ENCODE measurements around the gene CPVL. TPM values are rescaled to one million over a fixed set of nuclear protein-coding genes. Genes with fewer than 3 reads are reported as not detected.
A peak's percentile ranks its signal among the peaks of the same experiment; 100 is the strongest.
"Not testable (repeated sequence)": the region's sequence is repeated elsewhere in the genome, so short reads cannot be mapped to it uniquely, and the experiment has no call there.

Gene CPVL
- total RNA-seq, 1 experiment from 2014 or later, result 72.3 TPM

GRCh38 chr7:29115753-29116152, 30.6 kb downstream of the CPVL start:
- H3K36me3 ChIP-seq (ENCODE audit: insufficient read depth, low read length, poor library complexity, severe bottlenecking), result no peaks in the 10 kb centered on the region
- no peak for DNase-seq (ENCODE audit: low spot score)
- peaks cover 45% of the 10 kb centered on the region for H3K4me1 ChIP-seq (ENCODE audit: insufficient read depth, low read length, poor library complexity, severe bottlenecking)
- intact Hi-C loops (cut with micrococcal nuclease; ENCODE audit: unreplicated experiment), result no loop called here
- BruUV-seq (replicated peaks), result no TSS peak
- H3K27ac ChIP-seq (ENCODE audit: low read depth, low read length, poor library complexity, severe bottlenecking), result peak overlapping the region; percentile 45
- TF ChIP-seq EZH2 (IDR thresholded peaks at IDR 0.05; ENCODE audit: borderline replicate concordance, low read depth, low read length, poor library complexity, severe bottlenecking), result no peak
- TF ChIP-seq CTCF (conservative IDR thresholded peaks at IDR 0.05; ENCODE audit: low read depth, low read length), result no peak
- POLR2A ChIA-PET (ENCODE audit: low non-redundant PET), result no interaction called here
- H3K4me3 ChIP-seq (ENCODE audit: low read depth, low read length, poor library complexity, severe bottlenecking), result no peak overlapping the region
- CTCF ChIA-PET, result no interaction called here
- no peaks in the 10 kb centered on the region for H3K9me3 ChIP-seq (ENCODE audit: low read depth, low read length, poor library complexity, severe bottlenecking)
- no peaks in the 10 kb centered on the region for H3K27me3 ChIP-seq (replicated peaks; ENCODE audit: insufficient read depth, low read depth, low read length, poor library complexity)

- TF ChIP-seq CTCF (conservative IDR thresholded peaks at IDR 0.05; ENCODE audit: low read depth, low read length) (no peak), EZH2 (IDR thresholded peaks at IDR 0.05; ENCODE audit: borderline replicate concordance, low read depth, low read length, poor library complexity, severe bottlenecking) (no peak)
Measured at GRCh38 chr7:29115130-29115687, 31.1 kb downstream of the CPVL start.

GRCh38 chr7:29114266-29114665, 32.1 kb downstream of the CPVL start:
- POLR2A ChIA-PET (ENCODE audit: low non-redundant PET), result interaction anchor here (0.5 kb wide), 1 partner anchor 10 kb away, joined by 3 read pairs; no protein-coding TSS in a partner anchor
- H3K27ac ChIP-seq (ENCODE audit: low read depth, low read length, poor library complexity, severe bottlenecking); BruUV-seq (replicated peaks); DNase-seq (ENCODE audit: low spot score); H3K36me3 ChIP-seq (ENCODE audit: insufficient read depth, low read length, poor library complexity, severe bottlenecking); H3K9me3 ChIP-seq (ENCODE audit: low read depth, low read length, poor library complexity, severe bottlenecking); H3K27me3 ChIP-seq (replicated peaks; ENCODE audit: insufficient read depth, low read depth, low read length, poor library complexity); H3K4me3 ChIP-seq (ENCODE audit: low read depth, low read length, poor library complexity, severe bottlenecking); CTCF ChIA-PET; intact Hi-C loops (cut with micrococcal nuclease; ENCODE audit: unreplicated experiment): not testable (repeated sequence)
- H3K4me1 ChIP-seq (ENCODE audit: insufficient read depth, low read length, poor library complexity, severe bottlenecking), result peaks cover 41% of the 10 kb centered on the region

More at GRCh38 chr7:29115130-29115687, 31.1 kb downstream of the CPVL start:
- POLR2A ChIA-PET (ENCODE audit: low non-redundant PET), result no interaction called here
- no peaks in the 10 kb centered on the region for H3K9me3 ChIP-seq (ENCODE audit: low read depth, low read length, poor library complexity, severe bottlenecking)
- intact Hi-C loops (cut with micrococcal nuclease; ENCODE audit: unreplicated experiment), result no loop called here
- H3K27me3 ChIP-seq (replicated peaks; ENCODE audit: insufficient read depth, low read depth, low read length, poor library complexity), result no peaks in the 10 kb centered on the region
- H3K4me3 ChIP-seq (ENCODE audit: low read depth, low read length, poor library complexity, severe bottlenecking), result no peak overlapping the region
- H3K4me1 ChIP-seq (ENCODE audit: insufficient read depth, low read length, poor library complexity, severe bottlenecking), result peaks cover 45% of the 10 kb centered on the region
- no peaks in the 10 kb centered on the region for H3K36me3 ChIP-seq (ENCODE audit: insufficient read depth, low read length, poor library complexity, severe bottlenecking)
- no TSS peak for BruUV-seq (replicated peaks)
- H3K27ac ChIP-seq (ENCODE audit: low read depth, low read length, poor library complexity, severe bottlenecking), result no peak overlapping the region
- CTCF ChIA-PET, result no interaction called here
- no peak for DNase-seq (ENCODE audit: low spot score)
